Heart left ventricle (tissue), 16 donors: ENCODE data around the gene KDELR3. TPM values are rescaled to one million over a fixed set of nuclear protein-coding genes. Genes with fewer than 3 reads are reported as not detected.

Source experiments
- ATAC-seq, 4 donors: fragments of 200-7000 bp; cut with Tn5 transposase; one replicate each; pipeline ENCODE4 v1.9.1; 2020 to 2022; ENCODE audit warnings: moderate library complexity in 4 of 4, mild to moderate bottlenecking in 3 of 4, moderate number of reproducible peaks in 1 of 4
- DNase-seq, 5 donors: peaks; one replicate each; pipeline ENCODE4 v3.0.0-alpha.2; 2020
- H3K27ac ChIP-seq, 12 donors: fragments of 200-600 bp; sonication (generic) in 4 of 12; one replicate each; pipeline versions ENCODE4 v1.5.0 to v1.8.0; 2016 to 2022; ENCODE audit warnings: mild to moderate bottlenecking in 2 of 12
- H3K27me3 ChIP-seq, 9 donors: fragments of 200-600 bp; sonication (generic) in 2 of 9; one replicate each; pipeline versions ENCODE4 v1.5.1 to v1.8.0; 2016 to 2022; ENCODE audit warnings: mild to moderate bottlenecking in 3 of 9
- H3K36me3 ChIP-seq, 9 donors: fragments of 200-600 bp; sonication (generic) in 2 of 9; one replicate each; pipeline versions ENCODE4 v1.5.0 to v1.8.0; 2018 to 2022; ENCODE audit warnings: mild to moderate bottlenecking in 2 of 9
- H3K4me1 ChIP-seq, 12 donors: fragments of 200-600 bp; sonication (generic) in 4 of 12; one replicate each; pipeline versions ENCODE4 v1.5.0 to v1.8.0; 2016 to 2022; ENCODE audit warnings: mild to moderate bottlenecking in 3 of 12
- H3K4me3 ChIP-seq, 12 donors: fragments of 200-600 bp; sonication (generic) in 4 of 12; one replicate each; pipeline versions ENCODE4 v1.5.0 to v1.8.0; 2017 to 2022; ENCODE audit warnings: mild to moderate bottlenecking in 9 of 12, moderate library complexity in 4 of 12
- H3K9me3 ChIP-seq, 12 donors: fragments of 200-600 bp; sonication (generic) in 4 of 12; one replicate each; pipeline versions ENCODE4 v1.5.0 to v1.8.0; 2016 to 2022; ENCODE audit warnings: mild to moderate bottlenecking in 1 of 12
- POLR2A ChIP-seq, 2 donors: fragments of 450-650 bp; IDR thresholded peaks; one replicate each; pipeline ENCODE4 v1.6.1; 2017; ENCODE audit warnings: antibody characterized with exemption in 2 of 2, mild to moderate bottlenecking in 2 of 2, moderate library complexity in 2 of 2
- WGBS, 4 donors: extraction: QIAGEN DNeasy Blood & Tissue Kit in 2 of 4; methylation state at CpG; one replicate each; pipeline versions ENCODE4 v1.1.5 to v1.1.7; 2013 to 2018; 5-methylcytosine and 5-hydroxymethylcytosine counted together
- intact Hi-C, 10 donors: fragments of 100-400 bp; cut with DNase I; formaldehyde crosslinking; loops; one replicate each; pipeline versions ENCODE4 v1.11.1 to v1.14.2; 2022
- polyA plus RNA-seq, 2 donors: library from polyadenylated mRNA; stranded (reverse); fragments of 200-250 nt; gene quantifications; one replicate each; pipeline ENCODE4 v1.2.3, GENCODE V29; 2013
- total RNA-seq, 9 donors: library from RNA; depleted of rRNA in 2 of 9; stranded (reverse); fragments of >200 nt in 2 of 9; fragmentation: NEBNext Ultra II Directional in 3 of 9; extraction: Animal tissue kit (Norgen Biotek cat#: 25700) in 3 of 9; gene quantifications; one replicate each; pipeline versions ENCODE4 v1.1.0 to v1.2.4, GENCODE V29; 2016 to 2023
- TF ChIP-seq, protein P1 (sequence below), 12 donors: fragments of 200-600 bp; sonication (generic) in 4 of 12; IDR thresholded peaks; one replicate each; pipeline versions ENCODE4 v1.5.0 to v1.8.0; 2018 to 2022; ENCODE audit warnings: antibody characterized with exemption in 12 of 12, mild to moderate bottlenecking in 5 of 12
- donor health status: ischemic (EF 13 %, LVEDD 7.1; RV severe dilation, severe dysfunction).
- donor health status: healthy with polysubstance abuse.
- donor health status: DM: no; HTN: yes; CAD: no.
- donor health status: DM: no; HTN: no; CAD: no.
- donor health status: ischemic (EF 25% LVEDD 6.9; RV normal size, moderate dysfunction).
- donor health status: ischemic (EF 25% LVEDD 5.7; RV mildly dilated, moderate dysfunction).
- donor health status: healthy.
- donor health status: DM: yes; HTN: yes; CAD: no.
- donor health status: ischemic (EF 35%, LVEDD 5.7; RV mildly dilated, moderate dysfunction).
- donor health status: nonischemic (EF 11% LVEDD 7.7; RV severe dilation, severe dysfunction).
- donor health status: DM: yes; HTN: yes; CAD: no.
- donor health status: PGD.
- donor health status: ischemic (EF 29% LVEDD 5.4; RV normal size, mild dysfunction).
- donor health status: nonischemic (EF 23%, LVEDD 6.1; RV moderate dilation, normal function).

The KDELR3 gene
- total and polyA plus RNA-seq, 11 donors, result 4.4 to 15.5 (median 8.5) TPM

DNA sequence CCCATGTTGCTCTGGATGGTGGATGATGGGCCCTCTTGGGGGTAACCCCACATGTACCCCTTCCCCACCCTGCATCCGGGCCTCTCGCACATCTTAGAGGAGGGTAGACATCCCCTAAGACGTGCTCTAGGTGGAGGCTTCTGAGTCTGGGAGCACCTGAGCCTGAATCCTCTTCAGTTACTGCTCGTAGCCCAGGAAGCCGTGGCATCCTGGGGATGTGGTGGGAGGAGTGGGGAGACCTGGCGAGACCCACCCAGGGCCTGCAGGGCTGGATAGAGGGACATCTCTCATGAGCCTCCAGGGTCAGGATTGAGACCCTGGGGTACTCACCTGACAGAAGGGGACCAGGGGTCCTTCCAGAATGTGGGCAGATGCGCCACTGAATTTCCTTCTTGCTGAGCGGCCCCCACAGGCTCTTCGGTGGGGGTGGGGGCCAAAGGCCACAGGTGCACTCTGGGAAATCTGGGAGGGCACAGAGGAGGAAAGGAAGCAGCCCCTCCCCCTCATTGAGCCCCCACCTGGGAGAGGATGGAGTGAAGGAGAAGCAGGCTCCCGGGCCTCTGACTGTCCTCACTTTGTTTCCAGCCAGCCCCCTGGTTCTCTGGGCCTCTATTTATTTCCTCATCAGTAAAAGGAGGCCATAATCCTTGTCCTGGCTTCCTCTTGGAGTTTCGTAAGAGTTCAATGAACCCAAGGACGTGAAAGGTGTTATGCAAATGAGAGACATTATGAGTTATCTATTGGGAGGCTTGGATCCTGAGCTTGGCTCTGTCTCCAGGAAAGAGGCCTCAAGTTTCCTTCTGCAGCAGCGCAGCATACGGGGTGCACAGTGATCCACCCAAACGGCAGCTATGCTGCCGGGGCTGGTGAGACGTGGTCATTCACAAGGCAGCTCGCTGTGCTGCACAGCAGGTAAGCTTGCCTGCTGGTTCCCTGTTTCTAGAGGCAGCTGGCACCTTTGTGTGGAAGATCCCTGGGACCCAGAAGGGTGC, 44.1 kb upstream of the KDELR3 start:
- 77 to 89% (median 85%) methylated on average over 16 to 18 of the region's 18 CpGs for WGBS, 4 donors
- peaks cover 0 to 18% (median 0%) of the 10 kb centered on the region in 12 donors for H3K4me1 ChIP-seq
- ATAC-seq, result no peak
- no peak overlapping the region for H3K4me3 ChIP-seq
- H3K36me3 ChIP-seq, result peaks cover 0 to 7% (median 0%) of the 10 kb centered on the region in 9 donors
- intact Hi-C loops, result no loop called here
- no peak for TF ChIP-seq POLR2A (IDR thresholded peaks at IDR 0.05)
- TF ChIP-seq, protein P1, sequence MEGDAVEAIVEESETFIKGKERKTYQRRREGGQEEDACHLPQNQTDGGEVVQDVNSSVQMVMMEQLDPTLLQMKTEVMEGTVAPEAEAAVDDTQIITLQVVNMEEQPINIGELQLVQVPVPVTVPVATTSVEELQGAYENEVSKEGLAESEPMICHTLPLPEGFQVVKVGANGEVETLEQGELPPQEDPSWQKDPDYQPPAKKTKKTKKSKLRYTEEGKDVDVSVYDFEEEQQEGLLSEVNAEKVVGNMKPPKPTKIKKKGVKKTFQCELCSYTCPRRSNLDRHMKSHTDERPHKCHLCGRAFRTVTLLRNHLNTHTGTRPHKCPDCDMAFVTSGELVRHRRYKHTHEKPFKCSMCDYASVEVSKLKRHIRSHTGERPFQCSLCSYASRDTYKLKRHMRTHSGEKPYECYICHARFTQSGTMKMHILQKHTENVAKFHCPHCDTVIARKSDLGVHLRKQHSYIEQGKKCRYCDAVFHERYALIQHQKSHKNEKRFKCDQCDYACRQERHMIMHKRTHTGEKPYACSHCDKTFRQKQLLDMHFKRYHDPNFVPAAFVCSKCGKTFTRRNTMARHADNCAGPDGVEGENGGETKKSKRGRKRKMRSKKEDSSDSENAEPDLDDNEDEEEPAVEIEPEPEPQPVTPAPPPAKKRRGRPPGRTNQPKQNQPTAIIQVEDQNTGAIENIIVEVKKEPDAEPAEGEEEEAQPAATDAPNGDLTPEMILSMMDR (IDR thresholded peaks at IDR 0.05), result no peak
- peak in 2 of 5 donors; percentile 16 to 34 for DNase-seq
- H3K9me3 ChIP-seq, result no peaks in the 10 kb centered on the region
- peak overlapping the region in 7 of 12 donors; percentile 3 to 58 (median 28) for H3K27ac ChIP-seq
- no peaks in the 10 kb centered on the region for H3K27me3 ChIP-seq

DNA sequence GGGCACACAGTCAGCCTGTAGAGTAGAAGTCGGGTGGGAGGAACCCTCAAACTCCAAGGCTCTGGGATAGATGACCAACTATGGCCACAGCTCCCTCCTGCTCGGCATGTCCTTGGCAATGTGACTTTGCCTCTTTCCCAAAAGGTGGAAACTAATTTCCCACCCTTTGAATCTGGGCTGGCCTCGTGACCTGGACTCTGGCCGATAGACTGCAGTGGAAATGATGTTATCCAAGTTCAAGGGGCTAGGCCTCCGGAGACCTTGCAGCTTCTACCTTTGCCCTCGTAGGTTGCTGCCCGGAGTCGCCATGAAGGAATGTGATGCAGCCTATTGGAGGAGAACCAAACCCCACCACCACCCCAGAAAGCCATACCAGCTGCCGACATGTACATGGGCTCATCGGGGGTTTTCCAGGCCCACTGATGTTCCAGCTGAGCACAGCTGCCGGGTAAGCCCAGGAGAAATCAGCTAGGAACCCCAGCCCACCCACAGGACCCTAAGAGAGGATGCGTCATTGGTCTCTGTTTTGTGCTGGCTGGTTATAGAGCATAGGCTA, 43.3 kb upstream of the KDELR3 start:
- Histone ChIP-seq H3K36me3 (peaks cover 0 to 7% (median 0%) of the 10 kb centered on the region in 9 donors), H3K4me3 (no peak overlapping the region), H3K9me3 (no peaks in the 10 kb centered on the region), H3K4me1 (peaks cover 0 to 21% (median 1%) of the 10 kb centered on the region in 12 donors), H3K27ac (no peak overlapping the region), H3K27me3 (no peaks in the 10 kb centered on the region)
- ATAC-seq, result no peak
- TF ChIP-seq, protein P1 (IDR thresholded peaks at IDR 0.05), result no peak
- no peak for TF ChIP-seq POLR2A (IDR thresholded peaks at IDR 0.05)
- intact Hi-C loops, result no loop called here
- peak in 1 of 5 donors; percentile 14 for DNase-seq
- WGBS, 4 donors, result 80 to 84% (median 82%) methylated on average over 3 to 12 of the region's 12 CpGs

DNA sequence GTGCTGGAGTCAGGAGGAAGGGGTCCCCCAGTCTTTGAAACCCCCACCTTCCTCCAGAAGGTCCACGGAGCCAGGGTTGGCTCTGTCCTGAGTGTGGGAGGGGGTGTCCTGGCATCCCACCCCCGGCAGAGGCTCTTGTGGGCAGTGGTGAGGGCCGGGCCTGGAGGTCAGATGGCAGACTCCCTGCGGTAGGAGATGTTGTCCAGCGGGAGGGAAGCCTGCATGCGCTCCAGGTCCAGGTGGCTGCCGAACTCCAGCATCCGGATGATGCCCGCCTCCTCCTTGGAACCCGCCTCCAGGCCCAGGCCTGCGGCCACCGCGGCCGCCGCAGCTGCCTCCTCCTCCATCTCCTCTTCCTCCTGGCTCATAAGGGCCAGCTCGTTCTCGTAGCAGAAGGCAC, 41.3 kb upstream of the KDELR3 start:
- DNase-seq, result no peak
- TF ChIP-seq, protein P1 (IDR thresholded peaks at IDR 0.05), result no peak
- no peak for TF ChIP-seq POLR2A (IDR thresholded peaks at IDR 0.05)
- WGBS, 4 donors, result 67 to 84% (median 81%) methylated on average over 3 to 17 of the region's 17 CpGs
- Histone ChIP-seq H3K4me1 (peaks cover 0 to 32% (median 2%) of the 10 kb centered on the region in 12 donors), H3K27ac (no peak overlapping the region), H3K36me3 (peaks cover 0 to 7% (median 0%) of the 10 kb centered on the region in 9 donors), H3K9me3 (no peaks in the 10 kb centered on the region), H3K4me3 (no peak overlapping the region), H3K27me3 (no peaks in the 10 kb centered on the region)
- intact Hi-C loops, result no loop called here
- no peak for ATAC-seq

DNA sequence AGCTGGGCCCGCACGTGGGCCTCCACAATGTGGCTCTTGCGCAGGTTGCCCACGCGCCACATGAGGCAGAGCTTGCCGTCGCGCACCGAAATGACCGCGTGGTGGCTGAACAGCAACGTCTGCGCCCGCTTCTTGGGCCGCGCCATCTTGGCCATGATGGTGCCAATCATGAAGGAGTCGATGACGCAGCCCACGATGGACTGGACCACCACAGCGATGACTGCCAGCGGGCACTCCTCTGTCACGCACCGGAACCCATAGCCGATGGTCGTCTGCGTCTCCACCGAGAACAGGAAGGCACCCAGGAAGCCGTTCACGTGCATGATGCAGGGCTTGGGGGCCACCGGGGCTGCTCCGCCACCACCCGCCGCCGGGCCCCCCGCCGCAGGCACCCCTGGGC, 40.4 kb upstream of the KDELR3 start:
- Histone ChIP-seq H3K36me3 (peaks cover 0 to 7% (median 0%) of the 10 kb centered on the region in 9 donors), H3K4me1 (peaks cover 0 to 39% (median 5%) of the 10 kb centered on the region in 12 donors), H3K27me3 (no peaks in the 10 kb centered on the region), H3K27ac (no peak overlapping the region), H3K9me3 (no peaks in the 10 kb centered on the region), H3K4me3 (no peak overlapping the region)
- DNase-seq (no peak), ATAC-seq (no peak)
- 94 to 97% (median 95%) methylated on average over 30 to 36 of the region's 36 CpGs for WGBS, 4 donors
- intact Hi-C loops, result no loop called here
- TF ChIP-seq, protein P1 (IDR thresholded peaks at IDR 0.05), result no peak
- TF ChIP-seq POLR2A (IDR thresholded peaks at IDR 0.05), result no peak
